Calu3 (cell line): Measurements from ENCODE around the gene VSTM2B. TPM values are rescaled to one million over a fixed set of nuclear protein-coding genes. Genes with fewer than 3 reads are reported as not detected.

Experiments used
- BruUV-seq: library from RNA; stranded (reverse); fragments of 400-500 nt; replicated peaks from 2 replicates; lab custom pipeline; 2021; lab: Mats Ljungman, UMichigan
- CTCF ChIA-PET: fragments of 300-600 bp; sonication (Branson Sonifier 250); formaldehyde crosslinking; loops from one replicate; lab custom pipeline; 2022; ENCODE audit warnings: antibody characterized with exemption; lab: Charles Lee
- DNase-seq: peaks from one replicate; pipeline ENCODE4 v3.0.0; 2022
- H3K27ac Mint-ChIP-seq: one replicate; pipeline ENCODE4 v1.8.0; 2022; ENCODE audit warnings: mixed read lengths; ENCODE audit not compliant: unreplicated experiment
- H3K27me3 Mint-ChIP-seq: one replicate; pipeline ENCODE4 v1.8.0; 2022; ENCODE audit warnings: mixed read lengths; ENCODE audit not compliant: unreplicated experiment
- H3K36me3 Mint-ChIP-seq: one replicate; pipeline ENCODE4 v1.8.0; 2022; ENCODE audit warnings: mild to moderate bottlenecking, moderate library complexity, mixed read lengths; ENCODE audit not compliant: insufficient read depth, unreplicated experiment
- H3K4me1 Mint-ChIP-seq: one replicate; pipeline ENCODE4 v1.8.0; 2022; ENCODE audit warnings: mild to moderate bottlenecking, low read depth, mixed read lengths; ENCODE audit not compliant: unreplicated experiment
- H3K4me3 Mint-ChIP-seq: one replicate; pipeline ENCODE4 v1.8.0; 2022; ENCODE audit warnings: mild to moderate bottlenecking, low read depth, moderate library complexity, mixed read lengths; ENCODE audit not compliant: unreplicated experiment
- H3K9me3 Mint-ChIP-seq: one replicate; pipeline ENCODE4 v1.8.0; 2022; ENCODE audit warnings: low read depth, mixed read lengths; ENCODE audit not compliant: unreplicated experiment
- CTCF ChIP-seq: fragments of 200-600 bp; IDR thresholded peaks from one replicate; pipeline ENCODE4 v1.8.0; 2022; ENCODE audit warnings: antibody characterized with exemption; ENCODE audit not compliant: unreplicated experiment
- intact Hi-C: fragments of 100-400 bp; cut with micrococcal nuclease; formaldehyde crosslinking; loops from one replicate; pipeline ENCODE4 v1.10.0; 2022; ENCODE audit not compliant: unreplicated experiment
- total RNA-seq: library from RNA; stranded (reverse); gene quantifications from 2 replicates; pipeline ENCODE4 v1.2.3, GENCODE V29; 2022

The VSTM2B gene
- total RNA-seq, 1 experiment from 2014 or later: not detected

GRCh38 chr19:29610574-29611271 lies 84.9 kb downstream of the VSTM2B start:
- intact Hi-C loops: loop anchor here (1.0 kb wide), 2 partner anchors 81 to 106 kb away; no protein-coding TSS in a partner anchor
- Mint-ChIP-seq H3K36me3 (peaks cover 22% of the 10 kb centered on the region), H3K27me3 (no peaks in the 10 kb centered on the region), H3K27ac (no peak overlapping the region), H3K9me3 (no peaks in the 10 kb centered on the region), H3K4me3 (no peak overlapping the region), H3K4me1 (no peaks in the 10 kb centered on the region)
- peak; percentile 69 for TF ChIP-seq CTCF
- DNase-seq: peak; percentile 81
- no TSS peak for BruUV-seq
- CTCF ChIA-PET: interaction anchor here (1.0 to 2.4 kb wide), 4 partner anchors 58 to 120 kb away, joined by 3 to 16 read pairs (median 4); no protein-coding TSS in a partner anchor

- TF ChIP-seq CTCF: no peak
- no peak overlapping the region for H3K4me3 Mint-ChIP-seq
- CTCF ChIA-PET: interaction anchor here (1.2 to 1.4 kb wide), 2 partner anchors 13 to 104 kb away, joined by 3 to 5 read pairs; no protein-coding TSS in a partner anchor
- H3K4me1 Mint-ChIP-seq: no peaks in the 10 kb centered on the region
- no TSS peak for BruUV-seq
- H3K27me3 Mint-ChIP-seq: no peaks in the 10 kb centered on the region
- DNase-seq: no peak
- peaks cover 18% of the 10 kb centered on the region for H3K36me3 Mint-ChIP-seq
- no peak overlapping the region for H3K27ac Mint-ChIP-seq
- intact Hi-C loops: no loop called here
- no peaks in the 10 kb centered on the region for H3K9me3 Mint-ChIP-seq
These were observed 86.3 kb downstream of the VSTM2B start for GRCh38 chr19:29612121-29612520.

GRCh38 chr19:29612801-29613595 lies 87.2 kb downstream of the VSTM2B start:
- peaks cover 25% of the 10 kb centered on the region for H3K36me3 Mint-ChIP-seq
- H3K4me3 Mint-ChIP-seq: no peak overlapping the region
- no peaks in the 10 kb centered on the region for H3K9me3 Mint-ChIP-seq
- CTCF ChIA-PET: interaction anchor here (0.5 to 1.2 kb wide), 2 partner anchors 14 to 98 kb away, joined by 3 to 5 read pairs; no protein-coding TSS in a partner anchor
- BruUV-seq: no TSS peak
- H3K4me1 Mint-ChIP-seq: no peaks in the 10 kb centered on the region
- TF ChIP-seq CTCF: no peak
- H3K27ac Mint-ChIP-seq: no peak overlapping the region
- no peak for DNase-seq
- no peaks in the 10 kb centered on the region for H3K27me3 Mint-ChIP-seq
- intact Hi-C loops: no loop called here

- Mint-ChIP-seq H3K4me1 (no peaks in the 10 kb centered on the region), H3K27ac (no peak overlapping the region), H3K27me3 (no peaks in the 10 kb centered on the region), H3K9me3 (no peaks in the 10 kb centered on the region), H3K4me3 (no peak overlapping the region), H3K36me3 (peaks cover 25% of the 10 kb centered on the region)
- no peak for DNase-seq
- intact Hi-C loops: no loop called here
- no peak for TF ChIP-seq CTCF
- CTCF ChIA-PET: no interaction called here
- no TSS peak for BruUV-seq
These were observed 88.3 kb downstream of the VSTM2B start for GRCh38 chr19:29614046-29614445.

Other genes with a start within 250 kb of the VSTM2B start
- gene POP4, start 80.3 kb downstream of the VSTM2B start, total RNA-seq: 72.9 and 77.9 TPM in 2 replicates
- gene PLEKHF1, start 139.5 kb downstream of the VSTM2B start, total RNA-seq: 2.4 and 2.9 TPM in 2 replicates
- 15.4 and 17.5 TPM in 2 replicates for gene C19orf12, start 189.3 kb downstream of the VSTM2B start, total RNA-seq